NCI-H748 (cell line): ENCODE data around the gene PRKG2.

Source experiments
- DNase-seq: peaks from one replicate; lab custom pipeline; 2025; ENCODE audit not compliant: unreplicated experiment; lab: John Stamatoyannopoulos, UW

The PRKG2 gene

GRCh38 chr4:81218206-81218605 is 3.2 kb upstream of the PRKG2 start:
- DNase-seq = no peak

GRCh38 chr4:81217779-81218178 is 2.8 kb upstream of the PRKG2 start:
- DNase-seq = no peak

- DNase-seq = no peak
Observed at GRCh38 chr4:81215931-81216330, 909 bp upstream of the PRKG2 start.

- peak; percentile 52 for DNase-seq
Observed at GRCh38 chr4:81214144-81214880, 710 bp downstream of the PRKG2 start.

GRCh38 chr4:81213671-81214070 is 1.4 kb downstream of the PRKG2 start:
- no peak for DNase-seq

GRCh38 chr4:81211956-81212355 is 3.1 kb downstream of the PRKG2 start:
- no peak for DNase-seq

GRCh38 chr4:81207828-81208227 is 7.2 kb downstream of the PRKG2 start:
- DNase-seq = no peak

- DNase-seq = no peak
Observed at GRCh38 chr4:81205302-81205701, 9.7 kb downstream of the PRKG2 start.

GRCh38 chr4:81204571-81204970 is 10.5 kb downstream of the PRKG2 start:
- no peak for DNase-seq

- DNase-seq = no peak
Observed at GRCh38 chr4:81199831-81200230, 15.2 kb downstream of the PRKG2 start.

GRCh38 chr4:81198609-81199008 is 16.4 kb downstream of the PRKG2 start:
- no peak for DNase-seq

GRCh38 chr4:81197864-81198524 is 17.0 kb downstream of the PRKG2 start:
- DNase-seq = peak; percentile 43

- DNase-seq = no peak
Observed at GRCh38 chr4:81196126-81196650, 18.8 kb downstream of the PRKG2 start.

- no peak for DNase-seq
Observed at GRCh38 chr4:81195475-81195874, 19.5 kb downstream of the PRKG2 start.

GRCh38 chr4:81194286-81194685 is 20.7 kb downstream of the PRKG2 start:
- DNase-seq = no peak

- DNase-seq = no peak
Observed at GRCh38 chr4:81180916-81181315, 34.1 kb downstream of the PRKG2 start.

GRCh38 chr4:81179326-81179725 is 35.7 kb downstream of the PRKG2 start:
- DNase-seq = no peak

- no peak for DNase-seq
Observed at GRCh38 chr4:81173213-81173612, 41.8 kb downstream of the PRKG2 start.

- DNase-seq = no peak
Observed at GRCh38 chr4:81166458-81167160, 48.4 kb downstream of the PRKG2 start.

- no peak for DNase-seq
Observed at GRCh38 chr4:81165861-81166430, 49.1 kb downstream of the PRKG2 start.

- DNase-seq = no peak
Observed at GRCh38 chr4:81164623-81165416, 50.2 kb downstream of the PRKG2 start.
